ENCODE results near the gene GPATCH1.
"Not testable (repeated sequence)": the region's sequence is repeated elsewhere in the genome, so short reads cannot be mapped to it uniquely, and the experiment has no call there.

GPATCH1 gene, protein sequence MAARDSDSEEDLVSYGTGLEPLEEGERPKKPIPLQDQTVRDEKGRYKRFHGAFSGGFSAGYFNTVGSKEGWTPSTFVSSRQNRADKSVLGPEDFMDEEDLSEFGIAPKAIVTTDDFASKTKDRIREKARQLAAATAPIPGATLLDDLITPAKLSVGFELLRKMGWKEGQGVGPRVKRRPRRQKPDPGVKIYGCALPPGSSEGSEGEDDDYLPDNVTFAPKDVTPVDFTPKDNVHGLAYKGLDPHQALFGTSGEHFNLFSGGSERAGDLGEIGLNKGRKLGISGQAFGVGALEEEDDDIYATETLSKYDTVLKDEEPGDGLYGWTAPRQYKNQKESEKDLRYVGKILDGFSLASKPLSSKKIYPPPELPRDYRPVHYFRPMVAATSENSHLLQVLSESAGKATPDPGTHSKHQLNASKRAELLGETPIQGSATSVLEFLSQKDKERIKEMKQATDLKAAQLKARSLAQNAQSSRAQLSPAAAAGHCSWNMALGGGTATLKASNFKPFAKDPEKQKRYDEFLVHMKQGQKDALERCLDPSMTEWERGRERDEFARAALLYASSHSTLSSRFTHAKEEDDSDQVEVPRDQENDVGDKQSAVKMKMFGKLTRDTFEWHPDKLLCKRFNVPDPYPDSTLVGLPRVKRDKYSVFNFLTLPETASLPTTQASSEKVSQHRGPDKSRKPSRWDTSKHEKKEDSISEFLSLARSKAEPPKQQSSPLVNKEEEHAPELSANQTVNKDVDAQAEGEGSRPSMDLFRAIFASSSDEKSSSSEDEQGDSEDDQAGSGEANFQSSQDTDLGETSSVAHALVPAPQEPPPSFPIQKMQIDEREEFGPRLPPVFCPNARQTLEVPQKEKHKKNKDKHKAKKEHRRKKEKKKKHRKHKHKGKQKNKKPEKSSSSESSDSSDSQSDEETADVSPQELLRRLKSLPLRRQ

GRCh38 chr19:33080761-33081681, at the start of gene GPATCH1:
TSS of gene GPATCH1 (plus strand) at chr19:33081181. CDS start at chr19:33081194, 13 bp downstream.
- DNase-seq: peak; percentile 52 to 76 (median 65)

DNA sequence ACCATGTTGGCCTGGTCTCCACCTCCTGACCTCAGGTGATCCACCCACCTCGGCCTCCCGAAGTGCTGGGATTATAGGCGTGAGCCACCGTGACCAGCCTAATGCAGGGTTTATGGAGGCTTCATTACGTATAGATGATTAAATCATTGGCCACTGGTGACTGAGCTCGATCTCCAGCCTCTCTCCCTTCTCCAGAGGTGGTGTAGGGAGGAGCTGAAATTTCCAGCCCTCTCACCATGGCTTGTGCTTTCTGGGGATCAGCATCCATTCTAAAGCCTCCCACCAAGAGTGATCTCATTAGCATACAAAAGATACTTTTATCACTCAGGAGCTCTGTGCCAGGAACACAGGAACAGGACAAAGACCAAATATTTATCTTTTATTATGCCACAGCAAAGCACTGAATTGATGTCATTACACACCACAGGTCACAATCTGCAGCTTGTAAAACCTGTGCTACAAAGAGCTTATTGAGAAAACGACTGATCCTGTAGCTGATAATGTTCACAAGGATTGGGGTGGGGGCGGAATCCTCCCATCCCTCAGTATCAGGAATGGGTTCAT, 48.7 kb upstream of the GPATCH1 start:
- DNase-seq: no peak

DNA sequence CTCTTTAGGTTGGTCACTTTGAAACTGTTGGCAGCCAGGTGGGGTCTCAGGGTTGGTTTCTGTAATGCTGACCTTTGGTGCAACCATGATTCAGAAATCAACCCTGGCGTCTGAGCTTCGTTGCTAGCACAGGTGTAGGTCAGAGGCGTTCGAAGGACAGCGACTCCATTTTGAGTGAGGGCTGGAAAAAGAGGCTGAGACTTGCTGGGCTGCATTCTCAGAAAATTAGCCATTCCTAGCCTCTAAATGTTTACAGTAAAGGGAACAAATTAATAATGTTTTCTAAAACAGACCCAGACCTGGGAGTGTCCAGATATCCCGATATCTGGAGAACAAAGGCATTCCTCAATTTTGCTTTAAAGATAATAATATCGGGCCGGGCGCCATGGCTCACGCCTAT, 45.5 kb upstream of the GPATCH1 start:
- no peak for DNase-seq

- not testable (repeated sequence) for DNase-seq
Observed at GRCh38 chr19:33036370-33037167, 44.4 kb upstream of the GPATCH1 start.

DNA sequence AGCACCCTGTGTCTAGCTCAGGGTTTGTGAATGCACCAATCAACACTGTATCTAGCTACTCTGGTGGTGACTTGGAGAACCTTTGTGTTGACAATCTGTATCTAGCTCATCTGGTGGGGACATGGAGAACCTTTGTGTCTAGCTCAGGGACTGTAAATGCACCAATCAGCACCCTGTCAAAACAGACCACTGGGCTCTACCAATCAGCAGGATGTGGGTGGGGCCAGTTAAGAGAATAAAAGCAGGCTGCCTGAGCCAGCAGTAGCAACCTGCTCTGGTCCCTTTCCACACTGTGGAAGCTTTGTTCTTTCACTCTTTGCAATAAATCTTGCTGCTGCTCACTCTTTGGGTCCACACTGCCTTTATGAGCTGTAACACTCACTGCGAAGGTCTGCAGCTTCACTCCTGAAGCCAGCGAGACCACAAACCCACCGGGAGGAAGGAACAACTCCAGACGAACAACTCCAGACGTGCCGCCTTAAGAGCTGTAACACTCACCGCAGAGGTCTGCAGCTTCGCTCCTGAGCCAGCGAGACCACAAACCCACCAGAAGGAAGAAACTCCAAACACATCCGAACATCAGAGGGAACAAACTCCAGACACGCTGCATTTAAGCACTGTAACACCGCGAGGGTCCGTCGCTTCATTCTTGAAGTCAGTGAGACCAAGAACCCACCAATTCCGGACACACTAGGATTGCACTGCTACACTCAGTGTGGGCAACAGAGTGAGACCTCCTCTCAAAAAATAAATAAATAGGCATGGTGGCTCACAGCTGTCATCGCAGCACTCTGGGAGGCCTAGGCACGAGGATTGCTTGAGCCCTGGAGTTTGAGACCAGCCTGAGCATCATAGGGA, 43.6 kb upstream of the GPATCH1 start:
- not testable (repeated sequence) for DNase-seq

DNA sequence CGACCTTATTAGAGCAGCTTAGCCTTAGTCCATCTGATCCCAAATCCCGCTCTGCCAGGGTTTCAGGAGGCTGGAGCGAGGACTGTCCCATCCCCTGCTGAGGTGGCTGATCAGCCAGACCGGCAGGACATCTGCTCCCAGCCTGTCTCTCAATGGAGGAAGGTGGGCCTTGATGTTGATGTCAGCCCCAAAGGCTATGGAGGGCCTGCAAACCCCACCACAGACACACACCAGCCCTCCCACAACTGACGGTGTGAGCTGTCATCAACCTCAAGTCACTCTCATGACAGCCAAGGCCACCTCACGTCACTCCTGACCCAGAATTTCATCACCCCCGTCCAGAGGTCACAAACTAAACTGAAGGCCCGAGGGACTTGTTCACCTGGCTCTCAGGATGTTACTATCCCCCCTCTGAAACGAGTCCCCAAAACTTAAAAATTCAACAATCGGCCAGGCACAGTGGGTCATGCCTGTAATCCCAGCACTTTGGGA, 41.8 kb upstream of the GPATCH1 start:
- DNase-seq: no peak

GRCh38 chr19:33039815-33040214, 41.2 kb upstream of the GPATCH1 start:
- DNase-seq: no peak

GRCh38 chr19:33040994-33041827, 39.8 kb upstream of the GPATCH1 start:
- no peak for DNase-seq

DNA sequence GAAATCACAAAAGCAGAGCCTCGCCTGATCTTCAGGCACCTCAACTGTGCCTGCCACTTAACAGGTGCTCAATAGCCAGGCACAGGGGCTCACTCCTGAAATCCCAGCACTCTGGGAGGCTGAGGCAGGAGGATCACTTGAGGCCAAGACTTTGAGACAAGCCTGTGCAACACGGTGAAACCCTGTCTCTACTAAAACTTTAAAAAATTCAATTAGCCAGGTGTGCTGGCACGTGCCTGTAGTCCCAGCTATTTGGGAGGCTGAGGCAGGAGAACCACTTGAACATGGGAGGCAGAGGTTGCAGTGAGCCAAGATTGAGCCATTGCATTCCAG, 39.2 kb upstream of the GPATCH1 start:
- not testable (repeated sequence) for DNase-seq

GRCh38 chr19:33047422-33047821, 33.6 kb upstream of the GPATCH1 start:
- DNase-seq: no peak

DNA sequence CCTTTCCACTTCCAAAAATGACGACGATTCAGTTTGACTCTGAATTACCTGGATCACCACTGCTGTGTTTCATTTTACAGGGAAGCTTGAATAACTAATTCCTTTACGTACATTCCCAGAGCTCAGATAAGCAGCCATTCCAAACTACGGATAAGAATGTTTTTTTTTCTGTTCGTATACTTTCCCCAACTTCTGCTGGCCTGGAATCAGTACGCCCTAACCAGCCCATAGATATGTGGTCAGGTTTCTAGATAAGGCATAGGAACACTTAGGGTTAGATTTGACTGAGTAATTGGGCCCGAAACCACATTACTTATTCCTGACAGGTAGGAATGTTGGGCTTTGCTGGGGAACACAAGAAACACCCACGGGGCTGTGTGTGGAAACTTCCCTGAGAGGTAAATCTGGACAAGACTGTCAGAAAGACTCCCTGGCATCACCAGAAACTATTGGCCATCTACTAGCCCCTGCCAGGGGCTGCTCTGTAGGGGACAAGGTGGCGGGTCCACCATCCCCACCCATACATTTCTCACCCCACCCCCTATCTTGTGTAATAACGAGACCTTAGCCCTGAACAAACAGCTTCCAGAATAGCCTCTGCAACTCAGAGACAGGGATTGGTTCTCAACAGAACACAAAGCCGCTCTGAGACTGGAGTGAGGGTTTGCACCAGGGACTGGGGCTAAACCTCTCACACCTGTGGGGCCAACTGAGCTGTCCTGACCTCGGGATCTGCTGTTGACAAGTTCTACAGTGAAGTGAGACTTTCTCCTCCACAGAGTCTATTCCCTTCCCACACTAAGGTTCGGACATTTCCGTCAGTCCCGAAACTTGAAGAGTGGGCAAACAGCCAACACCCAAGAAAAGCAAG, 31.9 kb upstream of the GPATCH1 start:
- DNase-seq: no peak

- DNase-seq: no peak
Observed at GRCh38 chr19:33050110-33050509, 30.9 kb upstream of the GPATCH1 start.

- DNase-seq: no peak
Observed at GRCh38 chr19:33052352-33052972, 28.5 kb upstream of the GPATCH1 start.

- DNase-seq: no peak
Observed at GRCh38 chr19:33054623-33055022, 26.4 kb upstream of the GPATCH1 start.

- DNase-seq: no peak
Observed at GRCh38 chr19:33055718-33056117, 25.3 kb upstream of the GPATCH1 start.

DNA sequence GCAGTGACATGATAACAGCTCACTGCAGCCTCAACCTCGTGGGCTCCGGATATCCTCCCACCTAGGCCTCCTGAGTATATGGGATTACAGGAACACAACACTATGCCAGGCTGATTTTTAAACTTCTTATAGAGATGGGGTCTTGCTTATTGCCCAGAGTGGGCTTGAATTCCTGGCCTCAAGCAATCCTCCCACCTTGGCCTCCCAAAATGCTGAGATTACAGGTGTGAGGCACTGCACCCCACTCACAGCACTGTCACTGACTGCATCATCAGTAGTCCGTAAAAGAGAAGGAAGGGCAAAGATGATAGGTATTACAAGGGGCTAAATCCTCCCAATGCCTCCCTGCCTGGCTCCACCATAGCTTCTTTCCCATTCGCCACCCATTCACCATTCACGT, 20.4 kb upstream of the GPATCH1 start:
- DNase-seq: no peak

GRCh38 chr19:33062902-33063301, 18.1 kb upstream of the GPATCH1 start:
- no peak for DNase-seq

GRCh38 chr19:33063356-33063752, 17.6 kb upstream of the GPATCH1 start:
- DNase-seq: no peak

Measured in activated naive CD4-positive, alpha-beta T cell (primary cell).